ENCODE results near the gene ANKDD1B. TPM values are rescaled to one million over a fixed set of nuclear protein-coding genes. Genes with fewer than 3 reads are reported as not detected.
A peak's percentile ranks its signal among the peaks of the same experiment; 100 is the strongest.

Gene ANKDD1B
- polyA plus RNA-seq, 1 of the 3 experiments (the other 2 are of a cell fraction): 0.12 TPM

DNA sequence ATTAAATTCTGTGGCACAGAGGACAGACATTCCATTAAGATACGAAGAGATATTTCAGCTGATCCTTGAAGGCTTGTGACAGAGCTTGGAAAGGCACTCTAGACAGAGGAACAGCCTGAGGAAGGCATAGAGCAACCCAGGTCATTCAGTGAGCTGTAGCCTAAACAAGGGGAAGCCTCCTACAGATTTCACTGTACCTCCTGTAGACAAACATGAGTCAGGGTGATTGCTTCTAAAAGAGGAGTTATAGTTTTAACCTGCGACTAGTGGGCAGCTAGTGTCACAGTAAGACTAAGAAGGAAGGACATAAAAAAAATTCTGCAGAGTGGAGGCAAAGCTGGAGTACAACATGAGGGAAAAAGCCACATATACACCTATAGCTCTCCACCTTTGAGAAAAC is 43.5 kb upstream of the ANKDD1B start:
- TF ChIP-seq EP300 (IDR thresholded peaks at IDR 0.05; ENCODE audit: borderline replicate concordance in 1 of 2, low read depth in 1 of 2, low read length in 1 of 2): no peak
- no peak for TF ChIP-seq MEF2A (IDR thresholded peaks at IDR 0.05; ENCODE audit: borderline replicate concordance, low read depth)
- TF ChIP-seq POLR2AphosphoS5 (IDR thresholded peaks at IDR 0.05; ENCODE audit: low read depth, low read length): no peak
- TF ChIP-seq FOXJ3 (CRISPR knock-in tag; IDR thresholded peaks at IDR 0.05): no peak
- TF ChIP-seq JUND (IDR thresholded peaks at IDR 0.05): no peak
- TF ChIP-seq, protein P1, sequence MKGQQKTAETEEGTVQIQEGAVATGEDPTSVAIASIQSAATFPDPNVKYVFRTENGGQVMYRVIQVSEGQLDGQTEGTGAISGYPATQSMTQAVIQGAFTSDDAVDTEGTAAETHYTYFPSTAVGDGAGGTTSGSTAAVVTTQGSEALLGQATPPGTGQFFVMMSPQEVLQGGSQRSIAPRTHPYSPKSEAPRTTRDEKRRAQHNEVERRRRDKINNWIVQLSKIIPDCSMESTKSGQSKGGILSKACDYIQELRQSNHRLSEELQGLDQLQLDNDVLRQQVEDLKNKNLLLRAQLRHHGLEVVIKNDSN (IDR thresholded peaks at IDR 0.05; ENCODE audit: borderline replicate concordance, low read depth): no peak
- TF ChIP-seq, protein P2, sequence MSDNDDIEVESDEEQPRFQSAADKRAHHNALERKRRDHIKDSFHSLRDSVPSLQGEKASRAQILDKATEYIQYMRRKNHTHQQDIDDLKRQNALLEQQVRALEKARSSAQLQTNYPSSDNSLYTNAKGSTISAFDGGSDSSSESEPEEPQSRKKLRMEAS (IDR thresholded peaks at IDR 0.05; ENCODE audit: low read depth): no peak
- no peak for TF ChIP-seq ELF1 (IDR thresholded peaks at IDR 0.05)
- TF ChIP-seq TCF12 (IDR thresholded peaks at IDR 0.05): no peak
- TF ChIP-seq SIN3A (IDR thresholded peaks at IDR 0.05; ENCODE audit: borderline replicate concordance, low read depth, low read length): no peak
- no peak for TF ChIP-seq MXI1 (IDR thresholded peaks at IDR 0.05; ENCODE audit: low read depth, low read length)
- TF ChIP-seq, protein P3, sequence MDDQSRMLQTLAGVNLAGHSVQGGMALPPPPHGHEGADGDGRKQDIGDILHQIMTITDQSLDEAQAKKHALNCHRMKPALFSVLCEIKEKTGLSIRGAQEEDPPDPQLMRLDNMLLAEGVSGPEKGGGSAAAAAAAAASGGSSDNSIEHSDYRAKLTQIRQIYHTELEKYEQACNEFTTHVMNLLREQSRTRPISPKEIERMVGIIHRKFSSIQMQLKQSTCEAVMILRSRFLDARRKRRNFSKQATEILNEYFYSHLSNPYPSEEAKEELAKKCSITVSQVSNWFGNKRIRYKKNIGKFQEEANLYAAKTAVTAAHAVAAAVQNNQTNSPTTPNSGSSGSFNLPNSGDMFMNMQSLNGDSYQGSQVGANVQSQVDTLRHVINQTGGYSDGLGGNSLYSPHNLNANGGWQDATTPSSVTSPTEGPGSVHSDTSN (IDR thresholded peaks at IDR 0.05): no peak; the same call in 1 of the 2 replicates
- TF ChIP-seq, protein P4, sequence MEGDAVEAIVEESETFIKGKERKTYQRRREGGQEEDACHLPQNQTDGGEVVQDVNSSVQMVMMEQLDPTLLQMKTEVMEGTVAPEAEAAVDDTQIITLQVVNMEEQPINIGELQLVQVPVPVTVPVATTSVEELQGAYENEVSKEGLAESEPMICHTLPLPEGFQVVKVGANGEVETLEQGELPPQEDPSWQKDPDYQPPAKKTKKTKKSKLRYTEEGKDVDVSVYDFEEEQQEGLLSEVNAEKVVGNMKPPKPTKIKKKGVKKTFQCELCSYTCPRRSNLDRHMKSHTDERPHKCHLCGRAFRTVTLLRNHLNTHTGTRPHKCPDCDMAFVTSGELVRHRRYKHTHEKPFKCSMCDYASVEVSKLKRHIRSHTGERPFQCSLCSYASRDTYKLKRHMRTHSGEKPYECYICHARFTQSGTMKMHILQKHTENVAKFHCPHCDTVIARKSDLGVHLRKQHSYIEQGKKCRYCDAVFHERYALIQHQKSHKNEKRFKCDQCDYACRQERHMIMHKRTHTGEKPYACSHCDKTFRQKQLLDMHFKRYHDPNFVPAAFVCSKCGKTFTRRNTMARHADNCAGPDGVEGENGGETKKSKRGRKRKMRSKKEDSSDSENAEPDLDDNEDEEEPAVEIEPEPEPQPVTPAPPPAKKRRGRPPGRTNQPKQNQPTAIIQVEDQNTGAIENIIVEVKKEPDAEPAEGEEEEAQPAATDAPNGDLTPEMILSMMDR (IDR thresholded peaks at IDR 0.05): no peak
- Histone ChIP-seq H3K4me1 (ENCODE audit: control insufficient read depth in 1 of 2, insufficient read depth in 2 of 2, low read depth in 1 of 2, low read length in 1 of 2) (peaks cover 3 to 20% of the 10 kb centered on the region in 2 experiments), H4K20me1 (ENCODE audit: insufficient read depth) (peaks cover 4% of the 10 kb centered on the region; the same call in 1 of the 2 replicates), H3K9ac (peak overlapping the region; percentile 50; the same call in 1 of the 2 replicates), H3K79me2 (ENCODE audit: insufficient read depth) (peaks cover 49% of the 10 kb centered on the region), H3F3A (replicated peaks; ENCODE audit: insufficient read depth) (peaks cover 29% of the 10 kb centered on the region), H3K27me3 (ENCODE audit: insufficient read depth) (no peaks in the 10 kb centered on the region), H3K4me3 (ENCODE audit: low read depth in 2 of 2, low read length in 1 of 2) (peak overlapping the region in 1 of 2 experiments; percentile 23; a peak in 2 of 4 replicates), H2AFZ (ENCODE audit: low read depth) (no peak overlapping the region), H3K9me3 (no peaks in the 10 kb centered on the region), H3K4me2 (peak overlapping the region; percentile 83), H3K9me2 (no peaks in the 10 kb centered on the region), H3K36me3 (replicated peaks in 1 of 2; ENCODE audit: control insufficient read depth in 1 of 2, insufficient read depth in 2 of 2, low read length in 1 of 2) (peaks cover 12 to 25% of the 10 kb centered on the region in 2 experiments), H3K27ac (ENCODE audit: low read depth in 2 of 2, low read length in 1 of 2) (peak overlapping the region; percentile 73 to 94)
- ChIA-PET CTCF (no interaction called here), POLR2A (no interaction called here)
- 10% methylated on average over 2 of the region's 2 CpGs for WGBS (ENCODE audit: low lambda C conversion rate)
- no peak for DNase-seq

DNA sequence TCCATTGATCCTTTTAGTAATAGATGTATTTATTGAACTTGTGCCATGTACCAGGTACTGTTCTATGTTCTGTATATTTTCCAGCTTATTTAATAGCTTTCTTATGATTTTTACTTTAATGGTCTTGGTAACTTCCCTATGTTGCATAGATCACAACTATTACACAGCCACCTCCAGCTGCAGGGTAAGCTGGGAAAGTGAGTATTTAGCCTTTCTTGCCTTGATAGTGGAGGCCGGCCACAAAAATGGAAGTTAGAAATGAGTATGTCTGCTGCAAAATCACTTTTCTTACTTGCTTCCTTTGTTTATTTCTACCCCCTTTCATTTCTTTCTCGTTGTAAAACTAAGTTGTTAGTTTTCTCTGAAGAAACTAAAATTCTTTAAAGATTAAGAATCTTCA is 43.1 kb upstream of the ANKDD1B start:
- peaks cover 12 to 22% of the 10 kb centered on the region in 2 experiments for H3K36me3 ChIP-seq (replicated peaks in 1 of 2; ENCODE audit: control insufficient read depth in 1 of 2, insufficient read depth in 2 of 2, low read length in 1 of 2)
- 90% methylated on average over 2 of the region's 2 CpGs for WGBS (ENCODE audit: low lambda C conversion rate)
- H2AFZ ChIP-seq (ENCODE audit: low read depth): no peak overlapping the region
- peaks cover 44% of the 10 kb centered on the region for H3K79me2 ChIP-seq (ENCODE audit: insufficient read depth)
- ChIA-PET CTCF (no interaction called here), POLR2A (no interaction called here)
- H3K27ac ChIP-seq (ENCODE audit: low read depth in 2 of 2, low read length in 1 of 2): peak overlapping the region; percentile 73 to 94; a peak in 3 of 4 replicates
- H3K27me3 ChIP-seq (ENCODE audit: insufficient read depth): no peaks in the 10 kb centered on the region
- H3K9me3 ChIP-seq: no peaks in the 10 kb centered on the region
- no peak for TF ChIP-seq NFIC (IDR thresholded peaks at IDR 0.05; ENCODE audit: borderline replicate concordance)
- TF ChIP-seq, protein P5, sequence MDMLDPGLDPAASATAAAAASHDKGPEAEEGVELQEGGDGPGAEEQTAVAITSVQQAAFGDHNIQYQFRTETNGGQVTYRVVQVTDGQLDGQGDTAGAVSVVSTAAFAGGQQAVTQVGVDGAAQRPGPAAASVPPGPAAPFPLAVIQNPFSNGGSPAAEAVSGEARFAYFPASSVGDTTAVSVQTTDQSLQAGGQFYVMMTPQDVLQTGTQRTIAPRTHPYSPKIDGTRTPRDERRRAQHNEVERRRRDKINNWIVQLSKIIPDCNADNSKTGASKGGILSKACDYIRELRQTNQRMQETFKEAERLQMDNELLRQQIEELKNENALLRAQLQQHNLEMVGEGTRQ (IDR thresholded peaks at IDR 0.05; ENCODE audit: borderline replicate concordance, low read depth, low read length): no peak
- no peak for TF ChIP-seq ELF1 (IDR thresholded peaks at IDR 0.05)
- no peak overlapping the region; a peak in 1 of 4 replicates for H3K4me3 ChIP-seq (ENCODE audit: low read depth in 2 of 2, low read length in 1 of 2)
- H3K4me2 ChIP-seq: peak overlapping the region; percentile 83; the same call in 1 of the 2 replicates
- peak overlapping the region; percentile 50; the same call in 1 of the 2 replicates for H3K9ac ChIP-seq
- peaks cover 29% of the 10 kb centered on the region for H3F3A ChIP-seq (replicated peaks; ENCODE audit: insufficient read depth)
- H4K20me1 ChIP-seq (ENCODE audit: insufficient read depth): peaks cover 4% of the 10 kb centered on the region; the same call in 1 of the 2 replicates
- H3K4me1 ChIP-seq (ENCODE audit: control insufficient read depth in 1 of 2, insufficient read depth in 2 of 2, low read depth in 1 of 2, low read length in 1 of 2): peaks cover 3 to 20% of the 10 kb centered on the region in 2 experiments
- H3K9me2 ChIP-seq: no peaks in the 10 kb centered on the region
- no peak for DNase-seq

All from SK-N-SH (cell line).